AG10803 (cell line): Measurements from ENCODE around the gene ESCO1.
"Not testable (repeated sequence)": the region's sequence is repeated elsewhere in the genome, so short reads cannot be mapped to it uniquely, and the experiment has no call there.

Experiments used
- DNase-seq: peaks from one replicate; pipeline ENCODE4 v3.0.0; 2010; ENCODE audit warnings: low read depth
- H3K4me3 ChIP-seq: 2 replicates; pipeline ENCODE4 v1.5.1; 2011; ENCODE audit warnings: mild to moderate bottlenecking, low read length, control low read depth
- CTCF ChIP-seq: conservative IDR thresholded peaks from 2 replicates; pipeline ENCODE4 v1.5.1; 2011; ENCODE audit warnings: mild to moderate bottlenecking, low read length, control low read depth, inconsistent platforms

The ESCO1 gene

GRCh38 chr18:21598726-21599584 is 1.5 kb downstream of the ESCO1 start:
- H3K4me3 ChIP-seq: peak overlapping the region; percentile 100
- DNase-seq: no peak
- TF ChIP-seq CTCF: no peak

GRCh38 chr18:21597620-21598019 is 2.9 kb downstream of the ESCO1 start:
- TF ChIP-seq CTCF: no peak
- DNase-seq: no peak
- no peak overlapping the region for H3K4me3 ChIP-seq

GRCh38 chr18:21593540-21594257 is 6.8 kb downstream of the ESCO1 start:
- no peak for TF ChIP-seq CTCF
- DNase-seq: no peak
- H3K4me3 ChIP-seq: no peak overlapping the region

- not testable (repeated sequence) for H3K4me3 ChIP-seq, DNase-seq
Observed at GRCh38 chr18:21592361-21592760, 8.1 kb downstream of the ESCO1 start.

- no peak overlapping the region for H3K4me3 ChIP-seq
- no peak for TF ChIP-seq CTCF
- no peak for DNase-seq
Observed at GRCh38 chr18:21584391-21584790, 16.1 kb downstream of the ESCO1 start.

GRCh38 chr18:21575656-21576055 is 24.8 kb downstream of the ESCO1 start:
- no peak for DNase-seq
- H3K4me3 ChIP-seq: no peak overlapping the region
- TF ChIP-seq CTCF: no peak

- H3K4me3 ChIP-seq: no peak overlapping the region
- TF ChIP-seq CTCF: no peak
- peak; percentile 3 for DNase-seq
Observed at GRCh38 chr18:21571772-21572171, 28.7 kb downstream of the ESCO1 start.
